SIG-M5 treated with dmso at 0.1 percent for 504 hours (cell line): ENCODE measurements around the gene TRIM9.

Experiments used
- DNase-seq: peaks from one replicate; lab custom pipeline; 2025; ENCODE audit not compliant: unreplicated experiment; lab: John Stamatoyannopoulos, UW

The TRIM9 gene

GRCh38 chr14:51093371-51094281, 1.3 kb downstream of the TRIM9 start:
- no peak for DNase-seq

- no peak for DNase-seq
Measured at GRCh38 chr14:51092965-51093364, 1.9 kb downstream of the TRIM9 start.

- DNase-seq, result no peak
Measured at GRCh38 chr14:51089278-51089677, 5.6 kb downstream of the TRIM9 start.

- no peak for DNase-seq
Measured at GRCh38 chr14:51087031-51087441, 7.9 kb downstream of the TRIM9 start.

- DNase-seq, result no peak
Measured at GRCh38 chr14:51086044-51086443, 8.9 kb downstream of the TRIM9 start.

- DNase-seq, result no peak
Measured at GRCh38 chr14:51084962-51085361, 9.9 kb downstream of the TRIM9 start.

- DNase-seq, result no peak
Measured at GRCh38 chr14:51084507-51084906, 10.4 kb downstream of the TRIM9 start.

GRCh38 chr14:51082349-51082748, 12.6 kb downstream of the TRIM9 start:
- DNase-seq, result no peak

- DNase-seq, result no peak
Measured at GRCh38 chr14:51081712-51082111, 13.2 kb downstream of the TRIM9 start.

- no peak for DNase-seq
Measured at GRCh38 chr14:51081209-51081608, 13.7 kb downstream of the TRIM9 start.

GRCh38 chr14:51080645-51081044, 14.3 kb downstream of the TRIM9 start:
- no peak for DNase-seq

- no peak for DNase-seq
Measured at GRCh38 chr14:51079489-51079888, 15.4 kb downstream of the TRIM9 start.

- DNase-seq, result no peak
Measured at GRCh38 chr14:51079085-51079484, 15.8 kb downstream of the TRIM9 start.

- DNase-seq, result no peak
Measured at GRCh38 chr14:51074701-51075385, 20.1 kb downstream of the TRIM9 start.

GRCh38 chr14:51073731-51074130, 21.2 kb downstream of the TRIM9 start:
- no peak for DNase-seq

GRCh38 chr14:51072976-51073375, 21.9 kb downstream of the TRIM9 start:
- no peak for DNase-seq

GRCh38 chr14:51071857-51072256, 23.0 kb downstream of the TRIM9 start:
- DNase-seq, result no peak

GRCh38 chr14:51070726-51071125, 24.2 kb downstream of the TRIM9 start:
- DNase-seq, result no peak

GRCh38 chr14:51069055-51069454, 25.9 kb downstream of the TRIM9 start:
- no peak for DNase-seq

GRCh38 chr14:51068268-51068667, 26.6 kb downstream of the TRIM9 start:
- DNase-seq, result no peak

GRCh38 chr14:51067295-51067694, 27.6 kb downstream of the TRIM9 start:
- DNase-seq, result no peak

GRCh38 chr14:51066576-51066975, 28.3 kb downstream of the TRIM9 start:
- no peak for DNase-seq
